Uterus (tissue), 4 donors: ENCODE data around the gene MAP4K4. TPM values are rescaled to one million over a fixed set of nuclear protein-coding genes. Genes with fewer than 3 reads are reported as not detected.

Experiments used
- DNase-seq, 2 donors: peaks; one replicate each; pipeline ENCODE4 v3.0.0-alpha.2; 2019 to 2020
- H3K27ac ChIP-seq, 2 donors: fragments of 200-600 bp; sonication (generic); 1 replicate in 1 of 2; 2 replicates in 1 of 2; pipeline ENCODE4 v1.5.1; 2016 to 2018
- H3K27me3 ChIP-seq, 2 donors: fragments of 200-600 bp; sonication (generic); one replicate each; pipeline ENCODE4 v1.5.1; 2018 to 2019; ENCODE audit warnings: control low read depth in 1 of 2
- H3K36me3 ChIP-seq, 2 donors: fragments of 200-600 bp; sonication (generic); one replicate each; pipeline ENCODE4 v1.5.1; 2019; ENCODE audit warnings: control low read depth in 1 of 2
- H3K4me1 ChIP-seq, 2 donors: fragments of 200-600 bp; sonication (generic); one replicate each; pipeline ENCODE4 v1.5.1; 2018 to 2019; ENCODE audit warnings: control low read depth in 1 of 2
- H3K4me3 ChIP-seq, 2 donors: fragments of 200-600 bp; sonication (generic); 1 replicate in 1 of 2; 2 replicates in 1 of 2; pipeline ENCODE4 v1.5.1; 2018 to 2019; ENCODE audit warnings: mild to moderate bottlenecking in 1 of 2
- H3K9me3 ChIP-seq, 2 donors: fragments of 200-600 bp; sonication (generic); one replicate each; pipeline ENCODE4 v1.5.1; 2019; ENCODE audit warnings: control low read depth in 1 of 2
- CTCF ChIP-seq, 4 experiments: fragments of 200-600 bp in 2 of 4; fragments of 450-650 bp in 2 of 4; sonication (generic) in 2 of 4; IDR thresholded peaks; one replicate each; pipeline ENCODE4 v1.5.1; 2016 to 2019; ENCODE audit warnings: antibody characterized with exemption in 4 of 4, mild to moderate bottlenecking in 2 of 4, moderate library complexity in 1 of 4
- POLR2A ChIP-seq, 2 donors: fragments of 450-650 bp; IDR thresholded peaks; one replicate each; pipeline ENCODE4 v1.6.1; 2016; ENCODE audit warnings: antibody characterized with exemption in 2 of 2, mild to moderate bottlenecking in 1 of 2, moderate library complexity in 1 of 2
- intact Hi-C: fragments of 100-400 bp; cut with DNase I; formaldehyde crosslinking; loops from one replicate; pipeline ENCODE4 v1.15.1; 2023; ENCODE audit warnings: low total_unique reads
- total RNA-seq, 4 donors: library from RNA; depleted of rRNA in 3 of 4; stranded (reverse); fragments of >200 nt in 3 of 4; gene quantifications; one replicate each; pipeline versions ENCODE4 v1.1.0 to v1.2.4, GENCODE V29; 2014 to 2023
- donor health status: DM: yes; HTN: yes; CAD: no.

MAP4K4 gene
- total RNA-seq, 4 donors from 2014 or later = 17.9 to 87.2 (median 55.4) TPM

GRCh38 chr2:101665312-101665711, 32.2 kb upstream of the MAP4K4 start:
- H3K27me3 ChIP-seq = no peaks in the 10 kb centered on the region
- H3K9me3 ChIP-seq = no peaks in the 10 kb centered on the region
- no peaks in the 10 kb centered on the region for H3K4me1 ChIP-seq
- intact Hi-C loops = no loop called here
- no peak overlapping the region for H3K4me3 ChIP-seq
- no peaks in the 10 kb centered on the region for H3K36me3 ChIP-seq
- TF ChIP-seq POLR2A (IDR thresholded peaks at IDR 0.05) (no peak), CTCF (IDR thresholded peaks at IDR 0.05) (no peak)
- no peak for DNase-seq
- H3K27ac ChIP-seq = no peak overlapping the region

- Histone ChIP-seq H3K27ac (no peak overlapping the region), H3K9me3 (no peaks in the 10 kb centered on the region), H3K4me3 (no peak overlapping the region), H3K27me3 (no peaks in the 10 kb centered on the region), H3K36me3 (no peaks in the 10 kb centered on the region), H3K4me1 (no peaks in the 10 kb centered on the region)
- DNase-seq = no peak
- intact Hi-C loops = no loop called here
- TF ChIP-seq POLR2A (IDR thresholded peaks at IDR 0.05) = no peak
- no peak for TF ChIP-seq CTCF (IDR thresholded peaks at IDR 0.05)
These were observed 29.7 kb upstream of the MAP4K4 start for GRCh38 chr2:101667823-101668222.

- no peak for DNase-seq
- TF ChIP-seq POLR2A (IDR thresholded peaks at IDR 0.05) = no peak
- H3K27me3 ChIP-seq = no peaks in the 10 kb centered on the region
- no peaks in the 10 kb centered on the region for H3K9me3 ChIP-seq
- H3K27ac ChIP-seq = no peak overlapping the region
- intact Hi-C loops = no loop called here
- no peaks in the 10 kb centered on the region for H3K4me1 ChIP-seq
- no peaks in the 10 kb centered on the region for H3K36me3 ChIP-seq
- no peak overlapping the region for H3K4me3 ChIP-seq
These were observed 25.5 kb upstream of the MAP4K4 start for GRCh38 chr2:101672047-101672446.

GRCh38 chr2:101673920-101674319, 23.6 kb upstream of the MAP4K4 start:
- H3K27ac ChIP-seq = no peak overlapping the region
- no peaks in the 10 kb centered on the region for H3K36me3 ChIP-seq
- TF ChIP-seq CTCF (IDR thresholded peaks at IDR 0.05) (no peak), POLR2A (IDR thresholded peaks at IDR 0.05) (no peak)
- no peak overlapping the region for H3K4me3 ChIP-seq
- no peak for DNase-seq
- H3K27me3 ChIP-seq = no peaks in the 10 kb centered on the region
- no peaks in the 10 kb centered on the region for H3K9me3 ChIP-seq
- intact Hi-C loops = no loop called here
- no peaks in the 10 kb centered on the region for H3K4me1 ChIP-seq

GRCh38 chr2:101675512-101675911, 22.0 kb upstream of the MAP4K4 start:
- Histone ChIP-seq H3K4me3 (no peak overlapping the region), H3K27ac (no peak overlapping the region), H3K27me3 (no peaks in the 10 kb centered on the region), H3K9me3 (no peaks in the 10 kb centered on the region), H3K4me1 (no peaks in the 10 kb centered on the region), H3K36me3 (no peaks in the 10 kb centered on the region)
- DNase-seq = no peak
- TF ChIP-seq POLR2A (IDR thresholded peaks at IDR 0.05) (no peak), CTCF (IDR thresholded peaks at IDR 0.05) (no peak)
- intact Hi-C loops = no loop called here

- Histone ChIP-seq H3K9me3 (no peaks in the 10 kb centered on the region), H3K36me3 (no peaks in the 10 kb centered on the region), H3K4me1 (no peaks in the 10 kb centered on the region), H3K27ac (no peak overlapping the region), H3K27me3 (no peaks in the 10 kb centered on the region), H3K4me3 (no peak overlapping the region)
- DNase-seq = no peak
- TF ChIP-seq POLR2A (IDR thresholded peaks at IDR 0.05) (no peak), CTCF (IDR thresholded peaks at IDR 0.05) (no peak)
- intact Hi-C loops = no loop called here
These were observed 20.8 kb upstream of the MAP4K4 start for GRCh38 chr2:101676674-101677073.
